ENCODE measurements around the gene DHX35.
A peak's percentile ranks its signal among the peaks of the same experiment; 100 is the strongest.

DHX35 gene

GRCh38 chr20:39021748-39022147 is 59.6 kb downstream of the DHX35 start:
- DNase-seq (ENCODE audit: low read depth): no peak

- DNase-seq (ENCODE audit: low read depth): no peak
Measured at GRCh38 chr20:39025883-39026282, 63.7 kb downstream of the DHX35 start.

- no peak for DNase-seq (ENCODE audit: low read depth)
Measured at GRCh38 chr20:39029364-39029763, 67.2 kb downstream of the DHX35 start.

- DNase-seq (ENCODE audit: low read depth): no peak
Measured at GRCh38 chr20:39032997-39033396, 70.9 kb downstream of the DHX35 start.

- DNase-seq (ENCODE audit: low read depth): no peak
Measured at GRCh38 chr20:39036011-39036410, 73.9 kb downstream of the DHX35 start.

GRCh38 chr20:39036851-39037250 is 74.7 kb downstream of the DHX35 start:
- no peak for DNase-seq (ENCODE audit: low read depth)

GRCh38 chr20:39038047-39038446 is 75.9 kb downstream of the DHX35 start:
- no peak for DNase-seq (ENCODE audit: low read depth)

- no peak for DNase-seq (ENCODE audit: low read depth)
Measured at GRCh38 chr20:39038495-39038894, 76.4 kb downstream of the DHX35 start.

- no peak for DNase-seq (ENCODE audit: low read depth)
Measured at GRCh38 chr20:39039261-39039660, 77.1 kb downstream of the DHX35 start.

GRCh38 chr20:39040116-39040515 is 78.0 kb downstream of the DHX35 start:
- no peak for DNase-seq (ENCODE audit: low read depth)

GRCh38 chr20:39041067-39041466 is 78.9 kb downstream of the DHX35 start:
- DNase-seq (ENCODE audit: low read depth): no peak

- no peak for DNase-seq (ENCODE audit: low read depth)
Measured at GRCh38 chr20:39042279-39043150, 80.4 kb downstream of the DHX35 start.

- DNase-seq (ENCODE audit: low read depth): no peak
Measured at GRCh38 chr20:39044501-39044900, 82.4 kb downstream of the DHX35 start.

- no peak for DNase-seq (ENCODE audit: low read depth)
Measured at GRCh38 chr20:39045676-39046075, 83.5 kb downstream of the DHX35 start.

GRCh38 chr20:39047417-39047985 is 85.4 kb downstream of the DHX35 start:
- no peak for DNase-seq (ENCODE audit: low read depth)

- peak; percentile 37 for DNase-seq (ENCODE audit: low read depth)
Measured at GRCh38 chr20:39048000-39048696, 86.0 kb downstream of the DHX35 start.

- no peak for DNase-seq (ENCODE audit: low read depth)
Measured at GRCh38 chr20:39049148-39049547, 87.0 kb downstream of the DHX35 start.

GRCh38 chr20:39049684-39050554 is 87.8 kb downstream of the DHX35 start:
- peak; percentile 48 for DNase-seq (ENCODE audit: low read depth)

GRCh38 chr20:39050555-39050902 is 88.4 kb downstream of the DHX35 start:
- DNase-seq (ENCODE audit: low read depth): no peak

- DNase-seq (ENCODE audit: low read depth): no peak
Measured at GRCh38 chr20:39052676-39053075, 90.5 kb downstream of the DHX35 start.

GRCh38 chr20:39057143-39057542 is 95.0 kb downstream of the DHX35 start:
- no peak for DNase-seq (ENCODE audit: low read depth)

- no peak for DNase-seq (ENCODE audit: low read depth)
Measured at GRCh38 chr20:39057911-39058310, 95.8 kb downstream of the DHX35 start.
